Superior temporal gyrus (tissue), 1 donor: ENCODE data around the gene UBE2J2.

Experiments
- DNase-seq: peaks from one replicate; pipeline ENCODE4 v3.0.0-alpha.2; 2016; ENCODE audit errors: extremely low spot score

Gene UBE2J2

DNA sequence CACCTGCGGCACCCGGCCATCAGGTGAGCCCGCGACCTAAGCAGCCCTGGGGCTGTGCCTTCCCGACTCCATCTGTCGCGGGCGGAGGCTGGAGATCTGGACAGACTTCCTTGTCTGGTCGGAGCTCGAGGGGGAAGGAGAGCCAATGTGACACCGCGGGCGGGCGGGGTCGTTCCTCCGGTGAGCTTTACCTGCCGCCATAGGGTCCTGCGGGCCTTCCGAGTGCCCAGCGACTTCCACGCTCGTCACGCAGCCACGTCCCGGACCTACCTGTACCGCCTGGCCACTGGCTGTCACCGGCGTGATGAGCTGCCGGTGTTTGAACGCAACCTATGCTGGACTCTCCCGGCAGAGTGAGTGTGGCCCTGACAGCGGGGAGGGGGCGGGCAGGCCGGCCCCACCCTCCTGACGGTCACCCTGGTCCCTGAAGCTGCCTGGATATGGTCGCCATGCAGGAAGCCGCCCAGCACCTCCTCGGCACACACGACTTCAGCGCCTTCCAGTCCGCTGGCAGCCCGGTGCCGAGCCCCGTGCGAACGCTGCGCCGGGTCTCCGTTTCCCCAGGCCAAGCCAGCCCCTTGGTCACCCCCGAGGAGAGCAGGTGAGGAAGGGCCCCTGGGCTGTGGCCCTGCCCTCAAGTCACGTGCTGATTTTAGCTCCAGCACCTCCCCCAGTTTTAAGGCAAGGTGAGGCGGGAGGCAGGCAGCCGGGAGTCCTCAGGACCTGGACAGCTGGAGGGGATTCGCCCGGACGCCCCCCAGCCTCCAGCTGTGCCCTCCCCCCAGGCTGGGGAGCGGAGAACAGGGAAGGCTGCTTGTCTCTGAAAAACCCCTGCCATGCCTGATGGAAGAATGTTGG lies 35.8 kb upstream of the UBE2J2 start:
- DNase-seq: no peak

DNA sequence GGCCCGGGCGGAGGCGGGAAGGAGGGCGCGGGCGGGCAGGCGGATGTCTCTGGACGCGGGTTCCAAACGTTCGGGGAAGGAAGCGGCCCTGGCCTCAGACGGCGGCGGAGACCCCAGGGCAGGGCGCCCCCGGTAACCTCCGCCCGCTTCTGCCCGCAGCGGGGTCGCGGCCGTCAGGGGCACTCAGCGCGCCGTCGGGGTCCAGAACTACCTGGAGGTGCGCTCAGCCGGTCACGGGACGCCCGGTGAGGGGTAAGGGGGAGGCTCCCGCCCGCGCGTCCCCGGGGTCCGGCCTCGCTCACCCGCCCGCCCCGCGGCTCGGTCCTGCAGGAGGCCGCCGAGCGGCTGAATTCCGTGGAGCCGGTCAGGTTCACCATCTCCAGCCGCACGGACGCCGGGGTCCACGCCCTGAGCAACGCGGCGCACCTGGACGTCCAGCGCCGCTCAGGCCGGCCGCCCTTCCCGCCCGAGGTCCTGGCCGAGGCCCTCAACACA lies 35.1 kb upstream of the UBE2J2 start:
- no peak for DNase-seq

DNA sequence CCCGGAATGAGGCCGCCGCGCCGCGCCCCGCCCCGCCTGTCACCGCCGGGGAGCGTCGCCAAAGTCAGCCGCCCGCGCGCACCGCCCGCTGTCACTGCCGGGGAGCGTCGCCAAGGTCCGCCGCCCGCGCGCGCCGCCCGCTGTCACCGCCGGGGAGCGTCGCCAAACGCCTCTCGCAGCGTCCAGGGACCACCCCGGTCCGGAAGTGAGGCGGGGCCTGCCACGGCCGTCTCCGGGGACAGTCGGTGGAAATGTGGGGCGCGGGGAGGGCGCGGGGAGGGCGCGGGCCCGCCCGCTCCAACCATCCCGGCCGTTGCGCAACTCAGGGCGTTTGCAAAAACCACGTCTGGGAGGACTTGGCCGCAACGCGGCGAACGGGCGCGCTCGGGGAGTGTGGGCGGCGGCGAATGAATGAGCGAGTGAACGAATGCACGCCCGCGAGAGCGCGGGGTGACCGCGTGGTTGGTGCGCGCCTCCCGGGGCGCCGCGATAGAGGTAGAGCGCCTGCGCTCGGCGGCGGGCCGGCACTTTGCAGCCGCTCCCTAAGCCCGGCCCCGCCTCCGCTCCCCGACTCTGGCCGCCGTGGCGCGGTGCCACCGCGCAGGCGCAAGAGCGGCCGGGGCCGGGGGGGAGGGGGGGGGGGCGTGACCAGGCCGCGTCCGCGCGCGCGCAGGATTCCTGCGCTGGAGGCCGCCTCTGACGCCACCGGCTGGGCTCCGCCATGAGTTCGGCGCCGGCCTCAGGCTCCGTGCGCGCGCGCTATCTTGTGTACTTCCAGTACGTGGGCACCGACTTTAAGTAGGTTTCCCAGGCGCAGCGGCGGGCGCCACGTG lies 34.5 kb upstream of the UBE2J2 start, which contains the start of the genes ACAP3 and PUSL1:
TSS of gene ACAP3 (minus strand) at position 8 of the 833 bp plus-strand sequence. CDS start 115 bp downstream, outside the sequence.
TSS of gene PUSL1 (plus strand) at position 675 of the 833 bp plus-strand sequence. CDS start at position 722, 47 bp downstream.
- DNase-seq: peak; percentile 87

DNA sequence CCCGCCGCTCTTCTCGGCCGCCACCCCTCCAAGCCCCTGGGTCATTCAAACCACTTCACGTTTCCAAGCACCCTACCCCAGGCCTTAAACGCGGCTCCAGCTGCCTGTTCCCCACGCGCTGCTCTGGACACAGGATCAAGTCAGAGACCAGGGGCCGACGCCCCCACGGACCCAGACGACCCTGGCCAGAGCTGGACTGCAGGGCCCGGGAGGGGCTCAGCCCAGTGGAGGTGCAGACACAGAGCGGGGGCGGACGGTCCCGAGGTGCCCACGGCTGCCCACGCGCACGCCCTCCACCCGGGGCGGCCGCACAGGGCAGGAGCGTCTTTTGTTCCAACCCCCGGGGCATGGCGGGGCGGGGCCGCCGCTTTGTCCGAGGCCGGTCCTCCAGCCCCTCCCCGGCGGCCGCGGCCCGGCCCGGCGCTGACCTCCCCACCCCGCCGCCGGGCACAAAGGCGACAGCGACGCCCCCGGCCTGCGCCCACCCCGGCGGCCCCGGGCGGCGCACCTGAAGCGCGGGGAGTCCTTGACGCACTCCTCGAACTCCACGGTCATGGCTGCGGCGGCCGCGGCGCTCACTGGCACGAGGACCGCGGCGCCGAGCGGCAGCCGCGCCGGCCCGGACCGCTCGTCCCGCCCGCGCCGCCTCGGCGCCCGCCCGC lies 33.7 kb upstream of the UBE2J2 start:
- no peak for DNase-seq

DNA sequence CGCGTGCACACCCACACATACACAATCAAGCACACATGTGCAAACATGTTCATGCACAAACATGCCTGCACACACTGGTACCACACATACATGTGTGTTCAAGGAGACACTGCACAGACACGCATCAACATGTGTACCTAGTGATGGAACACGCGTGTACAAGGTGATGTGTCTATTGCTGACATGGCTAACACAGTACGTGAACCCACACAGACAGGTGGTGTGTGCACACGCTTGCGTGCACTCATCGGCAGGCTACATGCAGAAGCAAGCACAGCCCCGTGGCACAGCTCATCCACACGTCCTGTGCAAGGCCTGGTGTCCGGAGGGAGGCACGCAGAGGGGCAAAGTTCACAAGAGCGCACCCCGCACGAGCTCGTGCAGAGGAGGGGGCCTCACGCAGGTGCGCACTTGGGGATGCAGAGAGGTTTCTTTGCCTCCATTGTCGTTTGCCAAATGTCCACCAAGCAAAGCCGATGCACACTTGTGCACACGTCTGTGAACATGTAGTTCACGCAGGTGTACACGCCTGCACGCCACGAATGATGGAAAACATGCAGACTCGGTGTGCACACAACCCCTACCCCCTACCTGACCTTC lies 33.1 kb upstream of the UBE2J2 start:
- no peak for DNase-seq

DNA sequence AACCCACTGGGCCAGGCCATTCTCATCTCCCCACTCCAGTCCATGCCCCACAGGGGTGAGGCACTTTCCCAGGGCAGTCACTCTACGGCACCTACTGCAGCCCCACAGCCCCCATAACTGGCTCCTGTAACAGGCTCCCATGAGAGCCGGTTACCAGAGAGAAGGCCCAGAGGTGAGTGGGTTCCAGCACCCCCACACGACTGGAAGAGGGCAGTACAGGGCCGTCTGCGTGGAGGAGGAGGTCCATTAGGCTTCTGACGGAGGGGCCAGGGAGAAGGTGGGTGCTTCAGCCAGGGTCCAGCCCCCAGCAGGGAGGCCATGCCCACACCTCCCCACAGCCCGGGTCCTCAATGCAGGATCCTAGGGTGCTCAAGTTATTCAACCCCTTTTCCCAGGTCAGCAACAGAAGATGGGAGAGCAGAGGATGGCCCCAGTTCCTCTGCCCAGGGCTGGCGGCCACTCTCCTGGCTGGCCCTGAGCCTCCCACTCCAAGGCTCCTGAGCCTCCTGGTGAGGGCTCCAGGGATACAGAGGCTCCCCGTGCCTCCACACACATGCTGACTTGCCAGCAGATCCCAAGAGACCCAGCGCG lies 32.5 kb upstream of the UBE2J2 start:
- DNase-seq: no peak

DNA sequence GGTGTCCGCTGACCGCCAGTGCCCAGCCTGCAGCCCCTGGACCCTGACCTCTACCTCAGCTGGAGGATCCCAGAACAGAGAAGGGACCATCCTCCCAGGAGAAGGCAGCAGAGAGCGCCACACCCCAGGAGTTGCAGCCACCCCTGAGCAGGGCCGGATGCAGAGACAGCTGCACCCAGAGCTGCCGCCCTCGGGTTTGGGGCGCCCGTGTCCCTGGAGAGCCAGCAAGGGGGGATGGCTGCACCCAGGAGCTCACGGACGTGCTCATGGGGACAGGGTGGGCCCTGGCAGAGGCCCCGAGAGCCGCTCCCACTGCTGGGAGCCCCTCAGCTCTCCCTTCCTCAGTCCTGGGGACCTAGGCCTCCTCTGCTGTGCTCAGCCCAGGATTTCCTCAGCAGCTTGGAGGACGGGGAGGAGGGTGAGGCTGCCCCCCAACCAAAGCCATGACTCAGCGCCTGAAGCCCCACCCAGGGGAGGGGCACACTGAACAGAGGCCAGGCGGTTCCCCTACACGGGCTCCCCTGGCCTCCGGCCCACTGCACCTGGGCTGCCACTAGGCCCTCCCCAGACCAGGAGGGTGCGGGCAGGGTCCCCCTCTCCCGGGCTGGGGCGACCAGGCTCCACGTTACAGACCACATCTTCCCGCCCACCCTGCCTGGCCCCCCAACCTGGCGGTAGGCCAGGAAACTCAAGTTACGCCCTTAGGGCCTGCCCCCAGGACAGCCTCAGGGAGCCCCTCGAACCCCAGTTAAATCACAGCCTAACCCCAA lies 31.8 kb upstream of the UBE2J2 start:
- no peak for DNase-seq

DNA sequence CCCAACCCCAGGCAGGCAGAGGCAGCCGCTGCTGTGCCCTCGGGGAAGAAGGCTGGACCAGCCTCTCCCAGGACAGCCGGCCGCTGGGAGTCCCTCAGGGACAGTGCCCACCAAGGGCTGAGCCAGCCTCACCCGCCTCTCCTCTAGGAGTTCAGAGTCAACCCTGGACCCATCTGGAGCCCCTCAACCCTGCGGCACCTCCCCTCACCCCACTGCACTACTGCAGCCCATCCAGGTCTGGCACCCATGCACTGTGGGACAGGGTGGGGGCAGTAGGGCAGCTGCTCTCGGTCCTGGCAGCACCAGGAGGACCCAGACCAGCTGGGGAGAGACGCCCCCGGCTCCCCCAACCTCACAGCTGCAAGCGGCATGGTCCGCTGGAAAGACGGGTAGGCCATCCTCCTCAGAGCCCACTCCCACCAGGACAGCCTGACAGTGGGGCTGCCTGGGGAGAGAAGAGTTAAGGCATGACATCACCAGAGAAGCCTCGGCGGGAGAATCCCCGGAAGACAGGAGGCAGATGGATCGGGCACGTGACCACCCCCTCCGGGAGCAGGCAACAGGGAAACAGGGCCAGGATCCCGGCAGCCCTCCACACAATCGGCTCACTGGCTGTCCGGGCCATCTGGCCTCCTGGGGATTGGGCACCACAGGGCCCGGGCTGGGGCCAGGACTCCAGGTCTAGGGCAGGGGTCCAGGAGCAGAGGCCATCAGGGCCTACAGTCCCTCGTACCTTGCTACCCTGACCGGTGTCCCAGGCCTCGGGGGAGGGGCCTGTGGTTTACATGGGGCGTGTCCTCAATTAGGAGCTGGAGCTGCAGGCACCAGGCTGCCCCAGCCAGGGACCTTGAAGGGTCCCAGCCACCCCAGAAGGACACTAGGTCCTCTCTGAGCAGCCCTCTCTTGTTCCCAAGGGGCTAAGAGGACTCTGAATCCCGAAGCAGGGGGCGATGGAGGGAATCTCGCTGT lies 31.0 kb upstream of the UBE2J2 start:
- DNase-seq: peak; percentile 96

DNA sequence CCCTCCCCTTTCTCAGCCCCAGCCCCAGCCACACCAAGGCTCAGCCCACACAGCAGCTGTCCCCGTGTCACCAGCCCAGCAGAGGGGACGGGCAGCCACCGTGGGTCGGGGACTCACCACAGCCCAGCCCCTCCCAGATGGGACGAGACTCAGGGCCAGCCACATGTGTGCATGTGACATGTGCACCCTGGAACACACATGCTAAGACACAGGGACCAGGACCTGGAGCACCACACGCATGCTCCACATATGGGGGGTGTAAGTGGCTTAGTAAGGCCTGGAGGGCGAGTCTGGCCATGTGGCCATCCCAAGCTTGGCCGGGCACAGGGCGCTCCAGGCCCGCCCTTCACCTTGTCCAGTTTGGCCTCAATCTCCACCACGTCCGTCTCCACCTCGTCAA lies 30.1 kb upstream of the UBE2J2 start:
- DNase-seq: no peak

DNA sequence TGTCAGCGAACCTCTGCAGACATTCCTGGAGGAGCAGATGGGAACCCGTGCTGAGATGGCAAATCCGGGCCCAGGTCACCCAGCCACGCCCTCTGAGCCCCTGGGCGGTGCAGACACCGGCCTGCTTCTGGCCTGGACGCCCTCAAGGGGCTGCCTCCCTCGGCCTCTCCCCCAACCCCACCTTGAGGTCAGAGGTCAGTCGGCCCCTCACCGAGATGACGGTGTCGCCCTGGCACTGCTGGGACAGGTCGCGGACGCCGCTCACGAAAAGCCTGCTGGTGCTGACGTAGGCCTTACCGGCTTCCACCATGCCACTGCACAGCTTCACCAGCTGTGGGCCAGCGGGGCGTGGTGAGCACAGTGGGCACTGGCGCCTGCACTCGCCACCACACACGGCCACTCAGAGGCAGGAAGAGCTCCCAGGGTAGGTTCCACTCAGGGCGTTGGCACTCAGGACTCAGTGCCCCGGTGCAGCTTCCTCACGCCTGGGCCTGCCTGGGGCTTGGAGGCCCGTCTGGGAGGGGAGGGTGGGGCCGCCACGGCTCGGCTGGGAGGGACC lies 29.4 kb upstream of the UBE2J2 start:
- no peak for DNase-seq

DNA sequence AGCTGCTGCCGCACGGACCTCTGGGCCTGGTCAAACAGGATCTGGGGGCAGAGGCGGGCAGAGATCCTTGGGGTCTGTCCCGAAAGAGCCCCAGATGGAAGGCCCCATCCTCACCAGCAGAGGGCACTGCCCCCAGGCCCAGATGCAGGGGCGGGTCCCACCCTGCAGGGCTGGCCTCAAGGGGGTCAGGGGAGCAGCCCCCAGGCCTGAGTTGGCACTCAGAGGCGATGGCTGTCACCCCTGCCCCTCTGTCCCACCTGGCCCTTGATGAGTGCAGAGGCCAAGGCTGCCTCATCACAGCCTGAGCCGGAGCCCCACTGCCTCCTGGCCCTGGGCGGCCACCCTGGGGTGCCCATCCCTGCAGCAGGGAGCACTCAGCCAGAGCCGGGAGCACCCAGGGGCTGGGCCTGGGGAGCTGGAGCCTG lies 28.4 kb upstream of the UBE2J2 start:
- DNase-seq: no peak

DNA sequence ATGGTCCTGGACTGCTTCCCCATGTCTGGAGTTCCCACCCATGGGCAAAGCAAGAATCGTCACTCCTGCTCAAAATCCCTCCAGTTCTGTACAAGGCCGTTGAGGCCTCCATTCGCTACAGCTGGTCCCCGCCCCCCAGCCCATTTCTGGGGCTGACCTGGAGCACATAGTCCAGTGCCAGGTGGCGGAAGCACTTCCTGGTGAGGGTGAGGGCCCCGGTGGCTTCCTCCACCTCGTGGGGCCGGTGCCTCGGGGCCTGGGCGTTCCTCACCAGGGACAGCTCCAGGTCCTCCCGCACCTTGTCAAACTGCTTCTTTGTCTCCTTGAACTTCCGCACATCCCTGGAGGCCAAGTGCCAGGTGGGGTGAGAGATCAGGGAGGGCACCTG lies 26.7 kb upstream of the UBE2J2 start:
- DNase-seq: no peak

DNA sequence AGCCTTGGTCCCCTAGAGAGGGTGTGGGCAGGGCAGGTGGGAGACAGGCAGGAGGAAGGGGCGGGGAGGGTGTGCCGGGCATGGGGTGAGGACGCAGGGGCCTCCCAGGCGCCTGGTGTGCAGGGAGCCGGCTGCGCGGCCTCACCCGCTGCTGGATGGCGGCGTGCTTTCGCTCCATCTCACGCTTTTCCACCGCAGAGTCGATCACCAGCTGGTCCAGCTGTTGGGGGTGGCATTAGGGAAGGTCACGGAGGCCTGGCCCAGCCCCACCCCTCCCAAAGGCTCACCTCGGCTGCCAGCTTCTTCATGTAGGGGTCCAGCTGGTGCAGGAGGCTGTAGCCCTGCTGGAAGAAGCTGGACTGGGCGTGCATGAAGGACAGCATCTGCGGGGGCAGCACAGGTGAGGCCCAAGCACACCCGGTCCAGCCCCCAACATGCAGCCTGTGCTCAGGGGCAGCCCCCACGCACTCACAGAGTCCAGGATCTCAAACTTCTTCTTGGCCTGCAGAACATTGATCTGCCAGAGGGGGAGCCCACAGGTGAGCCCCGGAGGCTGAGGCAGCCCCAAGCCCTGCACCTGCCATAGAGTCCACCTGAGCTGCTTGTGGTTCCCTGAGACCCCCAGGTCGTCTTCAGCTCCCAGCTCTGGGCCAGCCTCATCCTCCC lies 26.2 kb upstream of the UBE2J2 start:
- DNase-seq: no peak

DNA sequence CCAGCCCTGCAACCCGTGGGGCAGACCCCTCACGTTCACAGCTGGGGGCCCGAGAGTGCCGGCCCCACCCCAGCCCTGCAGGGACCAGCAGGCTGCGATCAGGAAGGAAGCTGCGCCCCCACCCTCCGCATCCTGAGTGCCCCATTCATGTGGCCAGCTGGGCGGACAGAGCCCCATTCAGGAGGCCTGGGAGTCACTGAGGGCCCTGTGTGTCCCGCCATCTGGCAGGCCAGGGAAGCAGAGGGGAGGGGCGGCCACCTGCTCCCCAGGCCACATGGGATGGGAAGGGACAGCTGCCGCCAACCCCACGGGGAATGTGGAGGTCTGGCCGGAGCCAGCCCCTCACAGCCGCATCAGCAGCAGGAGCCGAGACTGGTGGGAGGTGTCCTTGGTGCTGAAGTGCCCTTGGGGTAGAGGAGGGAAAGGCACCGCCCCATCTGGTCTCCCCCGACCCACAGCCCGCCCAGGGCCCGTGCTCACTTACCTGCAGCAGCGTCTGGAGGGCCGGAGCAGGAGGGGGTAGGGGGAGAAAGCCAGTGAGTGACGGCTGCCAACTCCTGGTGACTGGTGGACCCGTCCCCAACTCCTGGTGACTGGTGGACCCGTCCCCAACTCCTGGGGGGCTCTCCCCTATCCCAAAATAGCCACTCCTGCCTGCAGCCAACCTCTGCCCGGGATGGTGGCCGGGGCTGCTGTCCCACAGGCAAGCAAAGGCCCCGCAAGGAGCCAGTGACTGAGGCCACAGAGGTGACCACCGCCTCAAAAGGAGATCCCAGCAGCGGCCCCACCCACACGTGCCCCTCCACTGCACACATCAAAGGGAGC lies 25.4 kb upstream of the UBE2J2 start:
- DNase-seq: peak; percentile 93

DNA sequence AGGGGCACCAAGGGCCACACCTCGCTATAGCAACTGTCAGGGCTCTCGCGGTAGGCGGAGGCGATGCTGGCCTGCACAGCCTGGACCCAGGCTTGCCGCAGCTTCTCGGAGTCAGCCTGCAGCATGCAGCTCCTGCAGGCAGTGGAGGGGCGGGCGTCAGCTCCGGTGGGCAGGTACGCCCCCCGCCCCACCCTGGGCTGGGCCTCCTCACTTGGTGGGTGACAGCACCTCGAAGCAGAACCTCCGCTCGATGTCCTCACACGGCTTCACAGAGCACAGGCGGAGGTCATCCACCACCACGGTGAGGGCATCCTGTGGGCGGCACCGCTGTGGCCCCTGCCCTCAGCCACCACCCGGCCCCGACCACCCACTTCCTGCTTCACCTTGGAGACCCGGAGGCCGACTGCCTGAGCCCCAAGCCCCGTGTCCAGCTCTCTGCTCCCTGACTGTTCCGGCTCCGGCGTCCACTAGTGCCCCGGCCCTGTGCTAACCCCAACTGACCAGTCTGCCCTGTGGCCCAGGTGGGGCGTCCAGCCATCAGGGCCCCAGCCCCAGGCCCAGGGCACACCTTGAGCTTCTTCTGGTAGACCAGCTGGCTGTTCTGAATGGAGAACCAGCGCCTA lies 24.3 kb upstream of the UBE2J2 start:
- DNase-seq: no peak

DNA sequence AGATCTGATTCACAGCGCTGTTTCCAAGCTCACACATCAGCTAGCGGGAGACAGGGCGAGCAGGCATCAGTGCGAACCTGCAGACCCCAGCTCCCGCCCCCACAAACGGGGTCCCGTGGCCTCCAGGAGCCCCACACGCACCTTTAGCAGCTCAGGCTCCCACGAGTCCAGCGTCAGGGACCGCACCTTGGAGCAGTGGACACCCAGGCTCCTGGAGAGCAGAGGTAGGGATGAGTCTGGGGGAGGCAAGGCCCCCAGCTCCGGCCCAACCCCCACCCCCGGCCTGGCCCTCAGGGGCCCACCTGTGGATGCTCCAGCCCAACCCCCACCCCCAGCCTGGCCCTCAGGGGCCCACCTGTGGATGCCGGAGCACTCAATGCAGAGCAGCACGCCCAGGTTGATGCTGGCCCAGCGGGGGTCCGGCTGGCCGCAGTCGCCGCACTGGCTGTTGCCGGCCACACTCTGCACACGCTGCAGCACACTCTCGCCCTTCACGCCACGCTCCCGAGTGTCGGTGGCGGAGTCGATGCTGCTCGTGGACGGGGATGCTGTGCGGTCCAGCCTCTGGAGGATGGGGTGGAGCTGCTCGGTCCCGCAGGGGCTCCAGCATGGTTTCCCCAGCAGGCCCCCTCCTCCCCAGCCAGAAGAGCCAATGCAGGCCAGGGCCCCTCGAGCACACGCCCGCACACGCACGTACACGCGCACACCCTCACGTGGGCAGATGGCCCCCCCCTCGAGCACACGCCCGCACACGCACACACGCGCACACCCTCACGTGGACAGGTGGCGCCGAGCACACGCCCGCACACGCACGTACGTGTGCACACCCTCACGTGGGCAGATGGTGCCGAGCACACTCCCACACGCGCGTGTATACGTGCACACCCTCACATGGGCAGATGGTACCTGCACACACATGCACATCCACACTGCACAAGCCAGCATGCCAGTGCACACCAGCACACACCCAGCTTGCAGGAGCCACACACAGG lies 22.7 kb upstream of the UBE2J2 start:
- no peak for DNase-seq
